HG03457 (cell line): ENCODE results near the gene GLS.

Experiments
- ATAC-seq: cut with Tn5 transposase; IDR thresholded peaks from one replicate; pipeline ENCODE4 v1.9.1; 2021; ENCODE audit warnings: moderate number of reproducible peaks; ENCODE audit not compliant: unreplicated experiment

The GLS gene

GRCh38 chr2:190968522-190968921 lies 87.9 kb downstream of the GLS start:
- no peak for ATAC-seq

GRCh38 chr2:190970160-190970559 lies 89.5 kb downstream of the GLS start:
- no peak for ATAC-seq

GRCh38 chr2:190970873-190971506 lies 90.4 kb downstream of the GLS start:
- ATAC-seq: no peak

GRCh38 chr2:190972213-190972612 lies 91.6 kb downstream of the GLS start:
- no peak for ATAC-seq

- no peak for ATAC-seq
Observed at GRCh38 chr2:190972846-190973245, 92.2 kb downstream of the GLS start.

GRCh38 chr2:190973262-190973661 lies 92.6 kb downstream of the GLS start:
- no peak for ATAC-seq

GRCh38 chr2:190973726-190974628 lies 93.4 kb downstream of the GLS start:
- no peak for ATAC-seq

- no peak for ATAC-seq
Observed at GRCh38 chr2:190974629-190975361, 94.2 kb downstream of the GLS start.

- no peak for ATAC-seq
Observed at GRCh38 chr2:190976521-190976920, 95.9 kb downstream of the GLS start.

- no peak for ATAC-seq
Observed at GRCh38 chr2:190977505-190977904, 96.9 kb downstream of the GLS start.

- ATAC-seq: no peak
Observed at GRCh38 chr2:190978389-190979053, 97.9 kb downstream of the GLS start.

- ATAC-seq: no peak
Observed at GRCh38 chr2:190979906-190980629, 99.4 kb downstream of the GLS start.

- no peak for ATAC-seq
Observed at GRCh38 chr2:190980630-190981209, 100.1 kb downstream of the GLS start.

GRCh38 chr2:190981333-190981732 lies 100.7 kb downstream of the GLS start:
- no peak for ATAC-seq

- ATAC-seq: no peak
Observed at GRCh38 chr2:190981733-190982132, 101.1 kb downstream of the GLS start.

GRCh38 chr2:190982262-190983034 lies 101.8 kb downstream of the GLS start:
- no peak for ATAC-seq

- ATAC-seq: no peak
Observed at GRCh38 chr2:190984595-190984994, 104.0 kb downstream of the GLS start.

- ATAC-seq: no peak
Observed at GRCh38 chr2:190986221-190986953, 105.8 kb downstream of the GLS start.

GRCh38 chr2:190987116-190987515 lies 106.5 kb downstream of the GLS start:
- no peak for ATAC-seq
